Hematopoietic multipotent progenitor cell treated with erythropoietin and hydrocortisone succinate and interleukin-3 and kit ligand, for 17 days (in vitro differentiated cells): ENCODE results near the gene LIF.
A peak's percentile ranks its signal among the peaks of the same experiment; 100 is the strongest.
"Not testable (repeated sequence)": the region's sequence is repeated elsewhere in the genome, so short reads cannot be mapped to it uniquely, and the experiment has no call there.

Experiments
- DNase-seq: peaks from one replicate; pipeline ENCODE4 v3.0.0-alpha.2; 2015; ENCODE audit warnings: low spot score

The LIF gene

DNA sequence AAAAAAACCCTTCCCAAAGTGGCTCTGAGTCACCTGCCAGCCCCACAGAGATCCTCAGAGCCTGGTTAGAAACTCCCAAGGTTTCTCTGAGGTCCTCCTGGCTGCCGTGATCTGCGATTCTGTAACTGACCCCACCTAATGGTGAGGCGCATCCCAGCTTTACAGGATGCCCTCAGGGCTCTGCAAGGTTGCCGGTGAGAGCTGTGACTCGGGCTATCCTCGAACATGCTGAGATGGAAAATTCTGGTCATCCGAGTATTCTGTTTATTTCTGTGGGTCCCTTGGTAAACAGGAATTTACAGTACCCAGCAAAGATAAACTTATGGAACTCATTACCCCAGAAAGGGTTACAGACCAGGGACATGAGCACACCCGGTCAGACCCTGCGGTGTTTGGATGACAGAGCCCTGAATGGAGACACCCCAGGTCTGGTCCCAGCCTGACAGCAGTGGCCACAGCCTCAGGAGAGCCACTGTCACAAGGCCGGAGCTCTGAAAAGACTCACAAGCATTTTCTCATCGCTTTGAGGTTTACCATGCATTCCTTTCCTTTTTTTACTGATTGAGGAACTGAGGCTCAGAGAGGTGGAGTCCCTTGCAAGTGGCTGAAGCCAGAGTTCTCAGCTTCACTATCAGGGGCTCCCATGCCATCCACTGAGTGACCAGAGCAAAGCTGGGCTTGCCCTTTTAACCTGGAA, 22.2 kb downstream of the LIF start:
- no peak for DNase-seq

DNA sequence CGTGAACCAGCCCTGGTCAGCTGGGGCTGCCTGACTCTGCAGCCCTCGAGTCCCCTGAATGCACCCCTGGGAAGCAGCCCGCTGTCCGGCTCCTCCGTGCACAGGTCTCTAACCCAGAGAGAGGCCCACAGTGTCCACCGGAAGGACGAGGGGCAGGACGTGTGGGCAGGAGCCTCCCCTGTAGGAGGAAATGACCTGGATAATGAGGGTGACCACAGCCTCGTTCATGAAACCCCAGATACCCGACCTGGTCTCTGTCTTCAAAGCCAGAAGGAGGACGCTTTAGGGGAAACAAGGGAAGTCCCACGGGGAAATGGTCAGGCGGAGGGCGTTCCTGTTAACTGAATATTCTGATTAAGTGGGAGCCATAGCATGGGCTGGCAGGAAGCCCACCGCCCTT, 23.3 kb downstream of the LIF start:
- DNase-seq = no peak

DNA sequence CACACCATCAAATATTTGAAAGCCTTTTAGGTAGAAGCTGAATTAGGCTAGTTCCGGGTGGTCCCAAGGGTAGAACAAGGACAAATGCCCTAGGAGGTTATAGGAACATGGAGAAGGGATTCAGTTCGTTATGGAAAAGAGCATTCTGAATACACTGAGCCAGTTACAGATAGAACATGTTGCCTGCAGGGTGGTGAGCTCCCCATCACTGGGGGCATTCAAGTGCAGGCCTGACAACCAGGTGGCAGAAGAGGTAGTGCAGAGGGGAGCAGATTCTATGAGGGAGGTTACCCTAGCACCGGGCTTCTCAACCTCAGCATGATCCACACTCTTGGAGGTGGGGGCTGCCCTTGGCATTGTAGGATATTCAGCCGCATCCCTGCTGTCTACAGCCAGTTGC, 24.2 kb downstream of the LIF start:
- DNase-seq = no peak

DNA sequence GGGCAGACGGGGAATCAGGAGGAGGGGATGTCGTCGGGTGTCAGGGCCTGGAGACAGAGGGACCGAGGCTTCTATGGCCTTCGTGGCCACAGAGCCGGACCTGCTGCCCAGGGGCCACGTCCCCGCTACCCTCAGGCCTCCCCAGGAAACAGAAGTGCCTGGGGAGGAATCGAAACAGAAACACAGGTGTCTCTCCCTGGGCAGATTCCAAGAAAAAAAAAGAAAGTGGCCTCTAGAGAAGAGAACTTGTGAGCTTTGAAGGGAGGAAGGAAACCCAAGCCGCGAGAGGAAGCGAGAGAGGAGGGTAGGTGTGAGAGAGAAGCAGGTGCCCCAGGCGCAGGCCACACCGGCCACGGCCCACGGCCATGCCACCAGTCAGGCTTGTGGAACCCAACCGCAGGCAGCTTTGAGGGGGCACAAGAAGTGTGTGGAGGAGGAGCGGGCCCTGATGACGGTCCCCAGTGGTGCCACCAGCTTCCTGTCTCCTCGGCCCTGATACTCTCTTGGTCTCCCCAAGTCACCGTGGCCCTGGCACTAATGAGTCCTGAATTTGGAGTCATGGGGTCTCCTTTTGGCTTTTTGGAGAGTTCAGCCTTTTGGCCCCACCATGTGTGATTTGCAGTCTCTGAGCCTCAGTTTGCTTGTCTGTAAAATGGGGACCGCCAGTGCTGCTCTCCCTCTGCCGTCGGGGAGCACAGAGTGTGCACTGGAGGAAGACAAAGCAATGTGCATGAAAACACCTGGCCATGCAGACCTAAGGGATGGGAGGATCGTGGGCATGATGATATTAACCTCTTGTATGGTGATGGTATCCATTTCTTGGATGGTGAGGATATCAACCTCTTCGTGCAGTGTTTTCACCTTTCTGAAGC, 25.2 kb downstream of the LIF start:
- no peak for DNase-seq

DNA sequence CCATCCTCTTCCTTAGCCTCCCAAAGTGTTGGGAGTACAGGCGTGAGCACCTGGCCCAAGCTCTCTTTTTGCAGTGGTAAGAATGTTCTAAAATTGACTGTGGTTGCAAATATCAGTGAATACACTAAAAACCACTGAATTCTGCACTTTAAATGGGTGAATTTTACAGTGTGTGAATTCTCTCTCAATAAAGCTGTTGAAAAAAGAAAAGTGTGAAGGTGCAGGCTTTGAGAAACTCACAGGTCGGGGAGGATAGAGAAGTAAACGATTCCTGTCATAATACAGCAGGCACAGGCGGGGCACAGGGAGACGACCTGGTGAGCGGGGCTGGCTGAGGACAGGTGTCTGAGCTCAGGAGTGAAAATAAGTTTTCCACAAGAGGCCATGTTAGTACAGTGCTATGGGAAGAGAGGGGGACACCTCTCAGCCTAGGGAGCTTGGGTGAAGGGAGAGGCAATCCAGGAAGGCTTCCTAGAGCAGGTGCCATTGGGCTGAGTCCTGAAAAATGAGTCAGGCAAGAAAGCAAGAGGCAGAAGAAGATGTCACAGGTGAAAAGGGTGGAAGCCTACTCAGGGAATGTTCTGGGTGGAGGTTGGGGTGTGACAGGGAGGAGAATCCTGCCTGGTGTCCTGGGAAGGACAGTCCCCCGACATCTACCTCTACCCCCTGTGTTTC, 26.1 kb downstream of the LIF start:
- no peak for DNase-seq

DNA sequence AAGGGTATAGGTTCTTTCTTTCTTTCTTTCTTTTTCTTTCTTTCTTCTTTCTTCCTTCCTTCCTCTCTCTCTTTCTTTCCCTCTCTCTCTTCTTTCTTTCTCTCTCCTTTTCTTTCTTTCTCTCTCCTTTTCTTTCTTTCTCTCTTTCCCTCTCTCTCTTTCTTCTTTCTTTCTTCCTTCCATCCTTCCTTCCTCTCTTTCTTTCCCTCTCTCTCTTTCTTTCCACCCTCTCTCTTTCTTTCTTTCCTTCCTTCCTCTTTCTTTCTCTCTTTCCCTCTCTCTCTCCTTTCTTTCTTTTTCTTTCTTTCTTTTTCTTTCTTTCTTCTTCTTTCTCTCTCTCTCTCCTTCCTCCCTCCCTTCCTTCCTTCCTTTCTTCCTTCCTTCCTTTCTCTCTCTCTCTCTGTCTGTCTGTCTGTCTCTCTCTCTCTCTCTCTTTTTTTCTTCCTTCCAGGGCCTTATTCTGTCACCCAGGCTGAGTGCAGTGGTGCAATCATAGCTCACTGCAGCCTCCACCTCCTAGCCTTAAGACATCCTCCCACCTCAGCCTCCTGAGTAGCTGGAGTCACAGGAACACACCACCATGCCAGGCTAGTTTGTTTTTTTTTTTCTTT, 26.8 kb downstream of the LIF start:
- no peak for DNase-seq

DNA sequence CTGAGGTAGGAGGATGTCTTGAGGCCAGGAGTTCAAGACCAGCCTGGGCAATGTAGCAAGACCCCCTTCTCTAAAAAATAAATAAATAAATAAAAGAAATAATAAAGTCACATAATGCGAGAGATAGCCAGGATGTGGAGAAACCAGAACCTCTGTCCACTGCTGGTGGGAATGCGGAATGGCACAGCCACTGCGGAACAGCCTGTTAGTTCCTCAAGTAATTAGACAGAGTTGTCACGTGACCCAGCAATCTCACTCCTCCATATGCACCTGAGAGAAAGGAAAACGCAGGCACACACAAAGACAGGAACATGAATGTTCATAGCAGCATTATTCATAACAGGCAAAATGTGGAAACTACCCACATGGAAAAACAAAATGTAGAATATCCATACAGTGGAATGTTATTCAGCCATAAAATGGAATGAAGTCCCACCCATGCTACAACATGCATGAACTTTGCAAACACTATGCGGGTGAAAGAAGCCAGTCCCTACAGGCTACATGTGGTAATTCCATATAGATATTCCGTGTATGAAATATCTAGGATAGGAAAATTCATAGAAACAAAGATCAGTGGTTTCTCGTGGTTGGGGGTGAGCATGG, 27.4 kb downstream of the LIF start:
- no peak for DNase-seq

DNA sequence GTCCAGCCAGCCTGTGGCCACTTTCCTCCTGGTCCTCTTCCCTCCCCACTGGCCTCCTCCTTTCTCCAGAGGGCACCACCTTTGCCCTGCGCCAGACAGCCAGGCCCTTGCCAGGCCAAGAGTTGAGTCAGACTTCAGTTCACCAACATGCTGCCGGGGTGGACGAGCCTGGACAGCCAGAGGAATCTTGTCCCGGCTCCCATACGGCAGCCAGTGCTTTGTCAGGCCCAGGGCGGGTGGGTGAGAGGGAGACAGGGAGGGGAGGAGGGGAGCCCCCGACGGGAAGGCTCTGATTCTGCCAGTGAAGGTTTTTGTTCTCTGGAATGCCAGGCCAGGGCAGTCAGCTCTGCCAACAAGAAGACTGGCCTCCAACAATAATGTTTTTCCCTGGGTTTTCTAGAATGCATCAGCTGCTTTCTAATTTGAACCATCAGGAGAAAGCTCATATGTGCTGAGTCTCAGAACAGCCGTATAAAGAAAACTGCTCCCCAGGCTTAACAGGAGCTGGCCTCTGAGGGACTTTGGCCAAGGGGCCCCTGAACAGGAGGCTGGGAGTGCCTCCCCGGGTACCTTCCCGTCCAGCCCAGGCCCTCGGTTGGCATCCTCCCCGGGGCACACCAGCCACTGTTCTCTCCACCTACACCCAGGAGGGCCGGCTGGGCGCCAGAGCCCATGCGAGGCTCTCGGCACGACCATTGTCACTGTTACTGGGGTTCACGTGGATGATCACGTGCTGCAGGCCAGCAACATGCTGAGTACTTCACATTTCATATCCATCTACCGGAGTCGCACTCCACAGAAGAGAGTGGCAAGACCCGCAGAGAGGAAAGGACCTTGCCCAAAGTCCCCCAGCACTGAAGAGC, 28.6 kb downstream of the LIF start:
- DNase-seq = peak; percentile 38

DNA sequence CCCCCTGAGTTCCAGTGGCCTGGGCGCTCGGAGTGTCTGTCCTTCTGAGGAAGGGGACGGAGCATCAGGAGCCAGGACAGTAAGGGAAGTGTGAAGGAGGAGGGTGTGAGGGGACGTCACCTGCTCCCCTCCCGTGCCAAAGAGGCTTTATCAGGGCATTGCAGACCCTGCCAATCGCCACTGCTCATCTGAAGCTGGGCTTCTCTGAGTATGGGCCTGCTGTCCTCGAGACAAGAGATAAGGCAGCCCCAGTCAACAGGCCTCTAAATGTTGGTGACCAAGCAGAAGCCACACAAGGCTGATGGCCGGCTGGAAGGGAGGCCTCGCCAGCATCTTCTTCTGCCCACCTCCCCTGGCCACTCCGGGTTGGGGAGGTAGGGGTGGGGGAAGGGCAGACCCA, 29.8 kb downstream of the LIF start:
- DNase-seq = peak; percentile 87

DNA sequence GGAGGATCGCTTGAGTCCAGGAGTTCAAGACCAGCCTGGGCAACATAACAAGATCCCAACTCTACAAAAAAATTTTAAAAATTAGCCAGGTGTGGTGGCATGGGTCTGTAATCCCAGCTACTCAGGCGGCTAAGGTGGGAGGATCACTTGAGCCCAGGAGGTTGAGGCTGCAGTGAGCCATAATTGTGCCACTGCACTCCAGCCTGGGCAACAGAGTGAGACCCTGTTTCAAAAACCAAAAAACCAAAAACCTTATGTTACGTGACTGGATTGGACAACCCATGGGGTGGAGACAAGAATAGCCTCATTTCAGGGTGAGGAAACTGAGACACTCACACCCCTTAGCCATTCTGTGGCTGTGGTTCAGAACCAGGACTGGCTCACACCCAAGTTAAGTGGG, 30.3 kb downstream of the LIF start:
- DNase-seq = not testable (repeated sequence)

DNA sequence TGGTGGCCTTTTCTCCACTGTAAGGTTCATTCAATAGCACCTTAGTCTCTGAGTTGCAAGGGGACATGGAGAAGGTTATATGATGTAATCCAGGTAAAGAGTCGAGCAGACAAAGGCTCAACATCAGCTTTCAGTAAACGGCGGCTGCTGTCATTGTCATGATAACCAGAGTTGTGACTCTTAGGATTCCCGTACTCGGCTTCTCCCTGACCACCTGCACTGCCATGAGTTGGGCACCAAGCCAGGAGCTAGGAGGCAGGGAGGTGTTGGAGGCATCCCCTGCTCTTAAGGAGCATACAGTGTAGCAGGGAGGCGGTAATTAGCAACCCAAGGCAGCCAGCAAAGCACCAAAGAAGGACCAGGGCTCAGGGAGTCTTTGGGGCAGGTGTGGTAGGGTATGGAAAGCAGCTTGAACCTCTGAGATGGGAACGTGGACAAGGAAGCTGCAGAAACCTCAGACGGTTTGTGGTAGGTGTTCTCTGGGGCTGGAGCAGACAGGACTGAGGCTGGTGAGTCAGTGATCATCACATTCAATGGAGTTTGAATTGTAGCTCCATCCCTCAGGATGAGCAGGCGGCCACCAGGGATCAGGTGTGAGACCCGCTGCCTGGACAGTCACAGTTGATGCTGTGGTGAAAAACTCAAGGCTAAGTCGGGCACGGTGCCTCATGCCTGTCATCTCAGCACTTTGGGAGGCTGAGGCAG, 31.7 kb downstream of the LIF start:
- peak; percentile 36 for DNase-seq

DNA sequence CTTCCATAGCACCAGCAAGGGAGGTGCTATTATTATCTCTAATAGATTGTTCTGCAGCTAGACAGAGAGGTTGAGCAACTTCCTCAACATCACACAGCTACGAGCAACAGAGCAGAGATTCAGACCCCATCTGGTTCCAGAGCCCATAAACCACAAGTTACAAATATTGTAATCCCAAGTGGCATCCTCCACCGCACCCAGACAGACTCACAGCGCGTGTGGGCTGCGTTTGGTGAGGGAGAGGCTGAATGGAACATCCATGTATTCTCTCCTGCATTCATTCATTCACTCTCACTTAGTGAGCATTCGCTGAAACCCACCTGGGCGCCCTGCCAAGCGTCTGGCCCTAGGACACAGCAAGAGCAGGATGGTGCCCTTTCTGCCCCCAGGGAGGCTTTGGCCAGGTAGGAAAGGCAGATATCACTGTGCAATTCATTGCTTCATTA, 33.5 kb downstream of the LIF start:
- no peak for DNase-seq

DNA sequence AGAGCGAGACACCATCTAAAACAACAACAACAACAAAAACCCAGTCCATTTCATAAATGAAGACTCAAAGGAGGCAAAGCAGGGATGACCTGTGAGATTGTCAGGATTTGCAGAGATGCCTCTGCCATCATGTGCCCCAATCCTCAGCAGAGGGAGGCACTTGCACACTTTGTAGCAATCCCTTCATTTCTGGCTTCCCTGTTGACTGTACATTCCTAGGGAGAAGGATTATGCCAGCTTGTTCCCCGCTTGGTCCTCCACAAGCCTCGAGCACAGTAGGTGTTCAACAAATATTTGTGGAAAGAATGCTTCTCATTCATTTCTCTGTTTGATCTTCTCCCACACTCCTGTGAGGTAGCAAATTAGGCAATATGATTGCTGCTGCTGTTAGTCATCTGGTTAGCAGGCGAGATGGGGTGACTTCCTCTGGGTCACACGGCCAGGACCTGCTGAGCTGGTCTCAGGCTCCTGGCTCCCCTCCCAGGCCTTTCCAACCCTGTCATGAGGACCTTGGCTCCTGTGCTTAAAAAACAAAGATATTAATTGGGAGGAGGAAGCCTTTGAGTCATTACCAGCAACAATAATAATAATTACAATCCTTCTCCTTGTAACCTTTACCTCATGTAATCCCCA, 34.1 kb downstream of the LIF start:
- peak; percentile 31 for DNase-seq

DNA sequence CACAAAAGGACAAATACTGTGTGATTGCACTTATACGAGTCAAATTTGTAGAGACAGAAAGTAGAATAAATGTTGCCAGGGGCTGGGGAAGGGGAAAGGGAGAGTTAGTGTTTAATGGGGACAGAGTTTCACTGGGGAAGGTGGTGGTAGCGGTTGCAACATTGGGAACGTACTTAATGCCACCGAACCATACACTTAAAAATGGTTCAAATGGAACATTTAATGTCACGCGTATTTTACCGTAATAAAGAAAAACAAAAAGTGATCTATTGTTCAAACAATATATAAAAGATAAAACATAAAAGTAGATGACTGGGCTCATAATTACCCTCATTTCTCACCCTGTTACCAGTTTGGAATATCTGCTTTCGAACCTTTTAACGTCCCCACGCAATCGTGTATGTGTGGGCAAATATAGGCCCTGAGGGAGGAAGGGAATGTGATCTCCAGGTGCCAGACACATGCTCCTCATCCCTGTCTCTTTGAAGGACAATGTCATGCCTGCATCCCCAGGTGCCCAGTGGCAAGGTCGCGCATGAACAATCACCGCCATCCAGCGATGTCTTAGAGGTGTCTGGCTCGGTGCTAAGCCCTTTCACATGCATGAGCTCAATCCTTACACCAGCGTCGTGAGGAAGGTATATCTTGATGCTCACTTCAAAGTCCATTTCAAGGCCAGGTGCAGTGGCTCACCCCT, 35.3 kb downstream of the LIF start:
- DNase-seq = no peak

DNA sequence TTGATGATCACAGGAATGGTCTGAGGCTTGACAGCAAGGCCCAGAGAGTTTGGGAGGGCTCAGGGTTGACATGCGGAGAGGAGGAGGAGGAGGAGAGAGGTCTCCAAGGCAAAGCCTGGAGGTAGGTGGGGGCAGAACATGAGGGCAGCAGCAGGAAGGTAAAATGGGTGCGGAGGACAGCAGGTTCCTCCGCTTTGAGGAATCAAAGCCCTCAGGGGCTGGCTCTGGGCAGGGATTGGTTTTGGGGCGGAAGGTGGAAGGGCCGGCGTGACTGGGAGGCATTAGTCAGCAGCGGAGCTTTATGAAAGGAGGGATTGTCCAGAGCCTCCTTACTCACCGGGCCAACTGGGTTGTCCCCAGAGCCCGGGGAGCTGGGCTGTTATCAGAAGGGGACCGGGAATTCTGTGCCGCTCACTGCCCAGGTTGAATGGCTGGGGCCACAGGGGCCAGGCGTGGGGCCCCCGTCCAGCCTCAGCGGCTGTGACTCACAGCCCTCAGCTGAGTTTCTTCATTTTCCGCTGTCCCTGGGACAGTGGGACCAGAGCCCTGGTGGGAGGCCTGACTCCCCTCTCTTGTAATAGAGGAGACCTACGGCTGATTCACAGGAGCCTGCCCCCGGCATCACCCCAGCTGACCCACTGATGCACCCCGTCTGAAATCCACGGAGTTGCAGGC, 36.2 kb downstream of the LIF start:
- DNase-seq = no peak

DNA sequence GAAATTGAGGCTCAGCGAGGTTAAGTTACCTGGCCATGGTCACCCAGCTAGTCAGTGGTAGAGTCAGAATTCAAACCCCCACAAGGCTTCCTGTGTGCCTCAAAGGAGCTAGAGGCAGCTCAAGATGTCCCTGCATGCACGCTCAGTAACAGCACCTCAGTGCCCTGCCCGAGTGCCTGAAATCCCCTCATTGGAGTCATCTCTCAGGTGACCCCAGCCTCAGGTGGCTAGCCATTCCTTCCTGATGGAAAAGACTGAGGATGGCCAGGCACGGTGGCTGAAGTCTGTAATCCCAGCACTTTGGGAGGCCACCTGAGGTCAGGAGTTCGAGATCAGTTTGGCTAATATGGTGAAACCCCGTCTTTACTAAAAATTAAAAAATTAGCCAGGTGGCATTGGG, 36.9 kb downstream of the LIF start:
- no peak for DNase-seq

DNA sequence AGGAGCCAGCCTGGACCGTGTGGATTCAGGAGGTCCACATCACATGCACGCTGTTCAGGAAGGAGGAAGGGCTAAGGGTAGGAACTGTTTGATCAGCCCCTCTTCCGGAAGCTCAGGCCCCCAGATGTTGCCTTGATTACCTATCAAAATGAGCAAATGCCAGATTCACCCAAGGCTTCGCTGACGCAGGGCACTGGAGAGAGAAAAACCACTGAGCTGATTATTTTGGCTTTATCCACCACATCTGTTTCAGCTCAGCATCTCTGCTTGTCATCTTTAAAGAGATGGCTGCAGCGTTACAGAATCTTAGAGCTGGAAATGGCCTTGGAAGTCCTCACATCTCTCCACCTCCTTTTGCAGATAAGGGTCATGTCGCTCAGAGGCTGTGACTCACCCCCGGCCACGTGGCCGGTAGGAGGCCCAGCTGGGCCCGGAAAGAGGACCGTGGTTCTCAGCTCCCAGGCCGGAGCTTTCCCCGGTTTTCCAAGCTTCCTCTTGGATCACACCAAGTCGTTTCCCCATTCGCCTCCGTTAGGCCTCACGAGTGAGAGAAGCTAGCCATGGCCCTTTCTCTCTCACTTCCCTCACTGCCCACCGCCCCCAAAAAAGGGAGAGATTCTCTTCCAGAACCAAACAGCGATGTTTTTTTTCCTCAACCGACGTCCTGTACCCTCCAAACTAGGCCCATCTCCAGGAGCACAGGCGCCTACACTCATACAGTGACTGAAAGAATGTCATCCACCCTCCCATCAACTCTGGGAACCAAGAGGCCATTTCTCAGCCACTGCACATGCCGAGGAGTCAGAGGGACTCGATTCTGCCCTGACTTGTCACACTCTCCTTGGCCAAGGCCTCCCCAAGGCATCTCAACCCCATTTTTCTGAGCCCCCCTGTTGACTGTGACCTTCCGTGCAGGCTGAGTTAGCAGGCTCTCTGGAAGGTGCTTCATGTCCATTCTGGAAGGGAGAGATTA, 37.6 kb downstream of the LIF start:
- peak; percentile 79 for DNase-seq

DNA sequence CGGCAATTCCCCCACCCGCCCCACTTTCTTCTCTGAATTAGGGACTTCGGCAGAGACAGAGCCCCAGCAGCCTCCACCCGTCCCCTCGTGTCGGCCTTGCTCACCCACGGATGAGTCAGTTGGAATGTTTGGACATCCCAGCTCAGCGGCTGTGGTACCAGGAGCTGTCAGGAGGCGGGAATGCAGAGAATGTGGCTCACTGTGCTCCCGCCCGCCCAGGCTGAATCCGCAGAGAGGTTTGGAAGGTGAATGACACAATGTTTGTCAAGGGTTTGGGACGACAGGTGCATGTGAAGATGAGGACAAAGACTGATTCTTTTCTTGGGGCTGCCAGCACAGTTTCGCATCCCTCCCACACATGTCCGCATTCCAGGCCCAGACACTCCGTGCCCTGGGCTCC, 39.6 kb downstream of the LIF start:
- DNase-seq = no peak
